WI38 (cell line): Measurements from ENCODE around the gene NDOR1.

Source experiments
- H3K4me3 ChIP-seq: 2 replicates; pipeline ENCODE4 v1.5.1; 2011; ENCODE audit warnings: low read depth, mild to moderate bottlenecking, control low read depth, low read length
- CTCF ChIP-seq: IDR thresholded peaks from 2 replicates; pipeline ENCODE4 v1.5.1; 2012; ENCODE audit warnings: low read depth, mild to moderate bottlenecking, control low read depth, low read length

Gene NDOR1

GRCh38 chr9:137181680-137182079, 23.8 kb upstream of the NDOR1 start:
- H3K4me3 ChIP-seq, result no peak overlapping the region
- no peak for TF ChIP-seq CTCF

- TF ChIP-seq CTCF, result no peak
- no peak overlapping the region for H3K4me3 ChIP-seq
Observed at GRCh38 chr9:137182836-137183235, 22.7 kb upstream of the NDOR1 start.

GRCh38 chr9:137183980-137184595, 21.4 kb upstream of the NDOR1 start:
- H3K4me3 ChIP-seq, result no peak overlapping the region
- no peak for TF ChIP-seq CTCF

GRCh38 chr9:137184881-137185660, 20.4 kb upstream of the NDOR1 start:
- no peak overlapping the region for H3K4me3 ChIP-seq
- no peak for TF ChIP-seq CTCF

DNA sequence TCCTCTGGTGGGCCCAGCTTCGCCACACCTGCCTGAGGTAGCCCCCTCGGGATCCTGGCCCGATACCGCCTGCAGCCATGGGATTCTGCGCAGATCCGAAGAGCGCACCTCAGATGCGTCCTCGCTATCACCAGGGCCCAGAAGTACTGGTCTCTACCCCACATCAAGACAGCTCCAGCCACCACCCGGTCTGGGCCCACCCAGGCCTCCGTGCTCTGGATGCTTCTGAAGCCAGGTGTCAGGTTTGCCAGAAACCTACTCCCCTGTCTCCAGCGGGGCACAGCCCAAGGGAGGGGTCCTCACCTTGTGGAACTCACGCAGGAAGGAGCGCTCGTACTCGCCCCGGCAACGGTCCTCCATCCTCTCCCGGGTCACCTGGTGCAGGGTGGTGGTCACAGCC, 19.6 kb upstream of the NDOR1 start:
- H3K4me3 ChIP-seq, result no peak overlapping the region
- TF ChIP-seq CTCF, result no peak

- no peak for TF ChIP-seq CTCF
- H3K4me3 ChIP-seq, result no peak overlapping the region
Observed at GRCh38 chr9:137186385-137186784, 19.1 kb upstream of the NDOR1 start.

DNA sequence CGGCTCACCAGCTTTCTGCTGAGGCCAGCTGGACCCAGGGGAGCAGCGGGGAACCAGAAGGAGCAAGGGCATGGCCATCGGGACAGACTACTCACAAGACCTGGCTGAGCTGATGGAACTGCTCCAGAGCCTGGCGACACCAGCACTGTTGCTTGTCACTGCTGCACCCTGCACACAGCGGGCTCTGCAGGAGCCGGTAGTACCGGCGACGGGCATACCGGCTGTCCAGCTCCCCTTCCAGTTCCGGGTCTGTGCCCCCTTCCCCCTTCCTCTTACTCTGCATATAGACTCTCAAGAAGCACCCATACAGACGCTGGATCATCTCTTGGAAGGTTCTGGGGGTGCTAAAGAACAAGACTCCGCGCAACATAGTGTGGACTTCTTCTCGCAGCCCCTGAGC, 18.1 kb upstream of the NDOR1 start:
- peak overlapping the region; percentile 82 for H3K4me3 ChIP-seq
- no peak for TF ChIP-seq CTCF
